ENCODE results near the gene VNN1.

Gene VNN1

GRCh38 chr6:132673376-132674094 lies 40.3 kb downstream of the VNN1 start:
- TF ChIP-seq, protein P1, sequence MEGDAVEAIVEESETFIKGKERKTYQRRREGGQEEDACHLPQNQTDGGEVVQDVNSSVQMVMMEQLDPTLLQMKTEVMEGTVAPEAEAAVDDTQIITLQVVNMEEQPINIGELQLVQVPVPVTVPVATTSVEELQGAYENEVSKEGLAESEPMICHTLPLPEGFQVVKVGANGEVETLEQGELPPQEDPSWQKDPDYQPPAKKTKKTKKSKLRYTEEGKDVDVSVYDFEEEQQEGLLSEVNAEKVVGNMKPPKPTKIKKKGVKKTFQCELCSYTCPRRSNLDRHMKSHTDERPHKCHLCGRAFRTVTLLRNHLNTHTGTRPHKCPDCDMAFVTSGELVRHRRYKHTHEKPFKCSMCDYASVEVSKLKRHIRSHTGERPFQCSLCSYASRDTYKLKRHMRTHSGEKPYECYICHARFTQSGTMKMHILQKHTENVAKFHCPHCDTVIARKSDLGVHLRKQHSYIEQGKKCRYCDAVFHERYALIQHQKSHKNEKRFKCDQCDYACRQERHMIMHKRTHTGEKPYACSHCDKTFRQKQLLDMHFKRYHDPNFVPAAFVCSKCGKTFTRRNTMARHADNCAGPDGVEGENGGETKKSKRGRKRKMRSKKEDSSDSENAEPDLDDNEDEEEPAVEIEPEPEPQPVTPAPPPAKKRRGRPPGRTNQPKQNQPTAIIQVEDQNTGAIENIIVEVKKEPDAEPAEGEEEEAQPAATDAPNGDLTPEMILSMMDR (IDR thresholded peaks at IDR 0.05; ENCODE audit: poor library complexity, severe bottlenecking): no peak
- Histone ChIP-seq H3K4me3 (ENCODE audit: severe bottlenecking) (no peak overlapping the region), H3K9me3 (ENCODE audit: severe bottlenecking) (no peaks in the 10 kb centered on the region), H3K36me3 (ENCODE audit: low read depth) (no peaks in the 10 kb centered on the region), H3K4me1 (ENCODE audit: insufficient read depth, poor library complexity, severe bottlenecking) (peaks cover 4% of the 10 kb centered on the region), H3K27me3 (ENCODE audit: insufficient read depth, poor library complexity, severe bottlenecking) (no peaks in the 10 kb centered on the region), H3K27ac (ENCODE audit: poor library complexity, severe bottlenecking) (no peak overlapping the region)
- no peak for ATAC-seq (ENCODE audit: low read depth)
- no peak for DNase-seq (ENCODE audit: low spot score)

- no peak for DNase-seq (ENCODE audit: low spot score)
- Histone ChIP-seq H3K36me3 (ENCODE audit: low read depth) (no peaks in the 10 kb centered on the region), H3K4me3 (ENCODE audit: severe bottlenecking) (no peak overlapping the region), H3K9me3 (ENCODE audit: severe bottlenecking) (no peaks in the 10 kb centered on the region), H3K4me1 (ENCODE audit: insufficient read depth, poor library complexity, severe bottlenecking) (peaks cover 4% of the 10 kb centered on the region), H3K27me3 (ENCODE audit: insufficient read depth, poor library complexity, severe bottlenecking) (no peaks in the 10 kb centered on the region), H3K27ac (ENCODE audit: poor library complexity, severe bottlenecking) (no peak overlapping the region)
- no peak for ATAC-seq (ENCODE audit: low read depth)
- TF ChIP-seq, protein P1 (IDR thresholded peaks at IDR 0.05; ENCODE audit: poor library complexity, severe bottlenecking): no peak
Observed at GRCh38 chr6:132671295-132671694, 42.6 kb downstream of the VNN1 start.

DNA sequence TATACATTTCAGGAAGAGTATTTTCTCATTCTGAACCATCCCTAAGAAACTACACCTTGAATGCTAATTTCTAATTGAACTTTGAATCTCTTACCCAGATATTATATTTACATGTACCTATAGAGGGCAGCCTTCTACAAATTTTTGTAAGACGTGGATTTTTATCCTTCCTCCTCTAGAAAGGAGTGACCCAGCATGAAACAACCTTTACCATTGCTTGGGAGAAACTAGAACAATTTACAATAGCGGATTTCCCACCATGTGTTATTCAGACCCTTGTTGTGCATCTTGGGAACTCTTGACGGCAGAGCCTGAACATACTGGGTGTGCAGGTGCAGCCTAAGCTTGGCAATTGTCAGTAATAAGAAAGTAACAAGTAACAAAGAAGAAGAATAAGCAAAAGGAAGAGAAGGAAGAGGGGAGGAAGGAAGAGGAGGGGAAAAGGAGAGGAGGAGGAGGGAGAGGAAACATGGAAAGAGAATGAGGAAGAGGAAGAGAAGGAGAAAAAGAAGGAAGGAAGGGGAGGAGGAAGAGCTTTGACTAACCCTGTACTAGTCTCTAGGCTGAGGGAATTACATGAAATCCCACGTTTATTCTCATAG lies 44.1 kb downstream of the VNN1 start:
- peak; percentile 56 for ATAC-seq (ENCODE audit: low read depth)

DNA sequence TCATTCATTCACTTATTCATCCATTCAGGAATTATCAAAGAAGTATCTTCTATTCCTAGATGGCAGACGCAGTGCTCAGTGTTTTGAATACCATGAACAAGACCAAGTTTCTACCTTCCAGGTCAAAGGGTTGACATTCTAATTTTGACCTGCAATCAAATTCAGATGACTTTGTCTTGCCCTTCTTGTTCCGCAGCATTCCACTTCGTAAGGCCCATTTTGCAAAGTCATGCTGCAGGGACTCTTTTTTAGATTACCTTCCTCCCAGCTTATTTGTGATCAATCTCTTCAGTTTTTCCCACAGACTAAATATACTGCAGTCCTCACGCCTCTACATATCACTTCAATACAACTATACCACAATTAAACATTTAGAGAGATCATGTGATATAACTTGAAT lies 47.7 kb downstream of the VNN1 start:
- Histone ChIP-seq H3K36me3 (ENCODE audit: low read depth) (no peaks in the 10 kb centered on the region), H3K9me3 (ENCODE audit: severe bottlenecking) (no peaks in the 10 kb centered on the region), H3K4me1 (ENCODE audit: insufficient read depth, poor library complexity, severe bottlenecking) (peaks cover 4% of the 10 kb centered on the region), H3K4me3 (ENCODE audit: severe bottlenecking) (no peak overlapping the region), H3K27me3 (ENCODE audit: insufficient read depth, poor library complexity, severe bottlenecking) (no peaks in the 10 kb centered on the region), H3K27ac (ENCODE audit: poor library complexity, severe bottlenecking) (no peak overlapping the region)
- TF ChIP-seq, protein P1 (IDR thresholded peaks at IDR 0.05; ENCODE audit: poor library complexity, severe bottlenecking): no peak
- DNase-seq (ENCODE audit: low spot score) (no peak), ATAC-seq (ENCODE audit: low read depth) (no peak)

More for the DNA sequence above, 44.1 kb downstream of the VNN1 start:
- DNase-seq (ENCODE audit: low spot score): no peak
- H3K27ac ChIP-seq (ENCODE audit: poor library complexity, severe bottlenecking): no peak overlapping the region
- peaks cover 4% of the 10 kb centered on the region for H3K4me1 ChIP-seq (ENCODE audit: insufficient read depth, poor library complexity, severe bottlenecking)
- H3K27me3 ChIP-seq (ENCODE audit: insufficient read depth, poor library complexity, severe bottlenecking): no peaks in the 10 kb centered on the region
- no peak overlapping the region for H3K4me3 ChIP-seq (ENCODE audit: severe bottlenecking)
- H3K36me3 ChIP-seq (ENCODE audit: low read depth): no peaks in the 10 kb centered on the region
- H3K9me3 ChIP-seq (ENCODE audit: severe bottlenecking): no peaks in the 10 kb centered on the region
- TF ChIP-seq, protein P1 (IDR thresholded peaks at IDR 0.05; ENCODE audit: poor library complexity, severe bottlenecking): peak; percentile 71
